Fibroblast of the aortic adventitia (primary cell): ENCODE results near the gene BEND4. TPM values are rescaled to one million over a fixed set of nuclear protein-coding genes. Genes with fewer than 3 reads are reported as not detected.

Source experiments
- DNase-seq: peaks from one replicate; pipeline ENCODE4 v3.0.0-alpha.2; 2010; ENCODE audit warnings: low read depth
- H3K4me3 ChIP-seq: 2 replicates; pipeline ENCODE4 v1.5.1; 2011; ENCODE audit warnings: low read depth, mild to moderate bottlenecking, control low read depth, low read length, moderate library complexity
- total RNA-seq: library from RNA; depleted of rRNA; stranded (reverse); fragments of >200 nt; gene quantifications from 2 replicates; pipeline ENCODE4 v1.2.3, GENCODE V29; 2012; ENCODE audit warnings: low replicate concordance
- TF ChIP-seq, protein P1 (sequence below): IDR thresholded peaks from 2 replicates; pipeline ENCODE4 v1.5.1; 2011; ENCODE audit warnings: mild to moderate bottlenecking, low read length, control low read depth, inconsistent platforms; ENCODE audit not compliant: insufficient read depth

Gene BEND4
- total RNA-seq, 1 donor: not detected

DNA sequence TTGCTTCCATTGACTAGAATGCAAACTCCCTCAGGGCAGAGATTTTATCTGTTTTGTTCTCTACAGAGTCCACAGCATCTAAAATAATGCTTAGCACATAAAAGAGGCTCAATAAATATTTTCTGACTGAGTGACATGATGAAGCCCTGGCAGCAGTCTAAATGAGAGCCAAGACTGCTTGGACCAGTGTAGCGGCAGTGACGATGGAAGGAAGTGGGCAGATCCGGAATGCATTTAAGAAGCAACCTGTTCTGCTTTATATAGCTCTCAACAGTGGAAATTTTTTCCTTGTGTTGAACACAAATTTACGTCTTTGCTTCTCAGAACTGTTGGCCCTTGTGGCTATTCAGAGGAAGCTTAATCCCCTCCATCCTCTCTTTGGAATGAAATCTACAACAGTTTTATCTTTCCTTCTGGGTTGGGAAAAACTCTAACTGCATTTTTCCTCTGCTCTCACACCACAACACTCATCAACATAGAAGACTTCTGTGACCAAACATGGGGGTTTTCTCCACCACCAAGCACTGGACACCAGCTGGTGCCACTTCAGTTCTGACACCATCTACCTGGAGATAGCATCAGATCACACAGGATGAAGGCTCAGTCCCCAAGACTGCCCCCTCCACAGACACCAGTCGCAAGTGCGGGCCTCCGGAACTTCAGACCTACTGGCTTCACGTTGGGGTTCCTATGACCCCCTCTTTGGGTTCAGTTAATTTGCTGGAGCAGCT is 7.0 kb upstream of the BEND4 start:
- DNase-seq: no peak
- TF ChIP-seq, protein P1, sequence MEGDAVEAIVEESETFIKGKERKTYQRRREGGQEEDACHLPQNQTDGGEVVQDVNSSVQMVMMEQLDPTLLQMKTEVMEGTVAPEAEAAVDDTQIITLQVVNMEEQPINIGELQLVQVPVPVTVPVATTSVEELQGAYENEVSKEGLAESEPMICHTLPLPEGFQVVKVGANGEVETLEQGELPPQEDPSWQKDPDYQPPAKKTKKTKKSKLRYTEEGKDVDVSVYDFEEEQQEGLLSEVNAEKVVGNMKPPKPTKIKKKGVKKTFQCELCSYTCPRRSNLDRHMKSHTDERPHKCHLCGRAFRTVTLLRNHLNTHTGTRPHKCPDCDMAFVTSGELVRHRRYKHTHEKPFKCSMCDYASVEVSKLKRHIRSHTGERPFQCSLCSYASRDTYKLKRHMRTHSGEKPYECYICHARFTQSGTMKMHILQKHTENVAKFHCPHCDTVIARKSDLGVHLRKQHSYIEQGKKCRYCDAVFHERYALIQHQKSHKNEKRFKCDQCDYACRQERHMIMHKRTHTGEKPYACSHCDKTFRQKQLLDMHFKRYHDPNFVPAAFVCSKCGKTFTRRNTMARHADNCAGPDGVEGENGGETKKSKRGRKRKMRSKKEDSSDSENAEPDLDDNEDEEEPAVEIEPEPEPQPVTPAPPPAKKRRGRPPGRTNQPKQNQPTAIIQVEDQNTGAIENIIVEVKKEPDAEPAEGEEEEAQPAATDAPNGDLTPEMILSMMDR: no peak

DNA sequence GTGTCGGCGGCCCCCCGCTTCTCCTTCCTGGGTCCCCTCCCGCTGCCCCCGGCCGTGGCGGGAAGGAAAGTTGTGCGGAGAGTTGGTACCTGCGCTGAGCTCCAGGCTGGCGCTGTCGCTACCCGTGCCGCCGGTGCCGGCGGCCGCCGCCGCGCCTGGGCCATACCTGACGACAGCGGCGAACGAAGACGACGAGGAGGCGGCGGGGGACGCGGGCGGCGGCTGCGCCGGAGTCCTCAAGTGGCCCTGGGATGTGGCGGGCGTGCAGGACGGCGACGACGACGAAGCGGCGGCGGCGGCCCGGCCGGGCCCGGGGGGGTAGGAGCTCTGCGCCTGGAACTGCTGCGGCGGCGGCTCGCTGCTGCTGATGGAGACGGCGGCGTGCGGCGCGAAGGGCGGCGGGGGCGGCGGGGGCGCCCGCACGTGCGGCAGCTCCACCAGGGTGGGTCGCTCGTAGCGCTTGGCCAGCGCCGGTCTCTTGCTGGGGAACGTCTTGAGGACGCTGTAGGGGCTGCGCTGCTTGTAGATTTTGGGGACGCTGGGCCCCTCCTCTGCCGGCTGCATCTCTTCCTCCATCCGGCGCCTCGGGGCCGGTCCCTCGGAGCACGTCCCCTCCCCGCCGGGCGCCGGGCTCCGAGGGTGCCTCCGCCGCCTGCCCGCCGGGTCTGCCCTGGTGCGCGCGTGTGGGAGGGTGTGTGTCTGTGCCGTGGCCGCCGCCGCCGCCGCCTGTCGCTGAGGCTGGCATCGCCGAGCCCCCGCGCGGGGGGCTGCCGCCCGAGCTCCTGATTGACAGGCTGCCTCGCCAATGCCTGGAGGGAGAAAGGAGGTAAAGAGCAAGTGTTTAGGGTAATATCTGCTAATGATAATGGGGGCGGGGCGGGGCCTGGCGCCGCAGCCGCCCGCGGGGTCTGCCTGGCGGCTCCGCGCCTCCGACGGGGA is 618 bp downstream of the BEND4 start:
- no peak for DNase-seq
- TF ChIP-seq, protein P1: no peak
- H3K4me3 ChIP-seq: peak overlapping the region; percentile 25

More for the DNA sequence above, 7.0 kb upstream of the BEND4 start:
- no peak overlapping the region for H3K4me3 ChIP-seq

DNA sequence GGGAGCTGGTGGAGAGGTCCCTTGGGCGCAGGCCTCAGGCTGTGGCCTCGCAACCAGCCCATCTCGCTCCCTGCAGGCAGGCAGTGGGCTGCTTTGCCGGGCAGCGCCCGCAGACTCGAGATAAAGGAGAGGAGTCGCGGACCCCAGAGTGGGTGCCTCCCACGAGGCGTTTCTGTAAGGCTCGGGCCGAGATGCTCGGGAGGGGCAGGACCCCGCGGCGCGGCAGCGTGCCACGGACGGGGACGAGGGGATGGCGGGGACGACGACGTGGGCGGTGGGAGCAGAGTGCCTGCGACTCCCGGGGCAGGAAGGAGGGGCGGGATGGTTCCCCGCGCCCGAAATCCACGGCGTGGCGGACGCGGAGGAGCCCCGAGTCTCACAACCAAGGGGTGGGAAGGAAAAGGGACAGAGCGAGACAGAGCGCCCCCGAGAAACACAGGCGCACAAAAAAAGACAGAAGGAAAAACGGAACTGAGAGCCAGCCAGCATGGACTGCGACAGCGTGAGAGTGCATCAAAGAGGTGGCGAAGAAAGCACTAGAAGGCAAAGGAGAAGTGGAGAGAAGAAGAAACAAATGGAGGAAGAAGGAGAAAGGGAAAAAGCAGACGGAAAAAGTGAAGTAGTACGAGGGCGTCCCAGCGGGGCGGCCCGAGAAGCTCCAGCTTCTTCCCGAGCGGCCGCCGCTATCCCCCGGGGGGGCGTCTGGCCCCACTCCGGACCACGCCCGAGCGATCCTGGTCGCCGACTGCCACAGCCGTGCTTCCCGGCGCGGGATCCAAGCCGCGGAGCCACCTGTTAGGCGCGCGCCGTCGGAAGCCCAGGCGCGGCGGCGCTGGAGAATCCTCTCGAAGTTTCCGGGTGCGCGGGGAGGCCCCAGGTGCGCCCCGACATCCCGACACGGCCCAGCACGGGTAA is 1.5 kb downstream of the BEND4 start:
- no peak for DNase-seq
- H3K4me3 ChIP-seq: no peak overlapping the region
- TF ChIP-seq, protein P1: no peak

DNA sequence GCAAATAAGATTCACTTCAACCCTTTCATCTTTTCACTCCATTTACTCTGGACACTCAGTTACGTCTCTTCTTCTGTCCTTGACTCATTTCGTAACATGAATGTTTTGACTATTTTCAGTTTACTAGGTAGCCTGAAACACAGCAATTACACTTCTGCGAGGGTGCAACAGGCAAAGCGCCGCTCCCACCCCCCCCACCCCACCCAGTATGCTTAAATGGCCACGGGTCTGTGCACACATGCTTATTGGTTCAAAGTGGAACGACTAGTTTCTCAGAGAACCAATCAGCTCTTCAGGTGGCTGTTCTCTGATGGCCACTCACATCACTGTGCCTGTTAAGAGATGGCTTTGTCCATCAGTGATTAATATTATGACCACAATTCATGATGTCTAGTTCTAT is 3.5 kb downstream of the BEND4 start:
- TF ChIP-seq, protein P1: no peak
- no peak overlapping the region for H3K4me3 ChIP-seq
- DNase-seq: no peak

DNA sequence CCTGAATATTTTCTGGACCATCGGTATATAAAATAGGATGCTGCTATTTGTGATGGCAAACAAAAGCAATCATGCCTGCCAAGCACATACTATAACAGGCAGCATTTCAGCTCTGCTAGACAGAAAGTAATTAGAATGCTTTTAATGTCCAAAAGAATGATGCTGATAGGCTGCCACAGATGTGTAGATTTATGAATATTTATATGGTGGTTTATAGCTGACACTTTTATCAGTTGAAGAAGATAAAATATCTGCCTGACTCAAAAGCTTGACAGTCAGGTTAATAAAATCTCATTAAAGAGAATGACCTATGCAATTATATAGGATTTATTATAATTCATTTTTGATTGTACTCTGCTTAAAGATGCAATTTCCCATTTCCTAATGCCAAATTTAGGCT is 4.0 kb downstream of the BEND4 start:
- H3K4me3 ChIP-seq: no peak overlapping the region
- DNase-seq: no peak
- TF ChIP-seq, protein P1: no peak

DNA sequence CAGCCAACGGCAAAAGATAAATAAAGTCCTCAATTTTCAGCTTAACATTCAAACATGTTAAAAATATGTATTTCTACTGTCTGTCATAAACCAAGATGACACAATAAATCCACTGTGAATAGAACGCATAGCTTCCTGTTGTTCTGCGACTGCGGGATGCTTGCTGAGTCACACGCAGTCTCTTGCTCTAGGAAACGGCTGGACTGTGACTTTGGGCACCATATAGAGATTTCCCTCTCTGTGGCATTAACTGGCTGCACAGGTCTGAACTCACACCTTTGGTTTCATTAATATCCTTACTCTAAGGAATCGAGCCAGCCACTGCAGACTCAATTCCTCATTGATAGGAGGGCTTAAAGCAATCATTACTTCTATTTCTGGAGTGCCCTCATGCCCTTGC is 8.4 kb downstream of the BEND4 start:
- DNase-seq: no peak
- TF ChIP-seq, protein P1: no peak
- no peak overlapping the region for H3K4me3 ChIP-seq
